Type B pancreatic cell (in vitro differentiated cells): Measurements from ENCODE around the gene RPL31. TPM values are rescaled to one million over a fixed set of nuclear protein-coding genes. Genes with fewer than 3 reads are reported as not detected.

Experiments
- DNase-seq: peaks from one replicate; pipeline ENCODE4 v3.0.0; 2021; ENCODE audit warnings: mixed read lengths; ENCODE audit not compliant: unreplicated experiment; ENCODE audit errors: extremely low spot score
- H3K27ac Mint-ChIP-seq: 2 replicates; pipeline ENCODE4 v1.8.0; 2021; ENCODE audit warnings: mild to moderate bottlenecking, mixed read lengths
- H3K27me3 Mint-ChIP-seq: 2 replicates; pipeline ENCODE4 v1.8.0; 2021; ENCODE audit warnings: mixed read lengths
- H3K36me3 Mint-ChIP-seq: 2 replicates; pipeline ENCODE4 v1.8.0; 2021; ENCODE audit warnings: mixed read lengths
- H3K4me1 Mint-ChIP-seq: one replicate; pipeline ENCODE4 v1.8.0; 2021; ENCODE audit warnings: mixed read lengths; ENCODE audit not compliant: unreplicated experiment
- H3K4me3 Mint-ChIP-seq: 2 replicates; pipeline ENCODE4 v1.8.0; 2021; ENCODE audit warnings: mild to moderate bottlenecking, mixed read lengths
- H3K9me3 Mint-ChIP-seq: 2 replicates; pipeline ENCODE4 v1.8.0; 2021; ENCODE audit warnings: mixed read lengths
- CTCF ChIP-seq: fragments of 200-600 bp; sonication (generic); conservative IDR thresholded peaks from 2 replicates; pipeline ENCODE4 v1.5.0; 2021; ENCODE audit warnings: antibody characterized with exemption, mild to moderate bottlenecking
- total RNA-seq: library from RNA; stranded (reverse); gene quantifications from 2 replicates; pipeline ENCODE4 v1.2.1, GENCODE V29; 2021; ENCODE audit warnings: low replicate concordance

RPL31 gene
- total RNA-seq, 1 donor from 2014 or later = 1,718 TPM

- TF ChIP-seq CTCF = no peak
- no peaks in the 10 kb centered on the region for H3K9me3 Mint-ChIP-seq
- H3K36me3 Mint-ChIP-seq = peaks cover 37% of the 10 kb centered on the region
- no peak overlapping the region for H3K27ac Mint-ChIP-seq
- no peaks in the 10 kb centered on the region for H3K27me3 Mint-ChIP-seq
- no peak for DNase-seq
- H3K4me1 Mint-ChIP-seq = peaks cover 11% of the 10 kb centered on the region
- no peak overlapping the region for H3K4me3 Mint-ChIP-seq
Measured at GRCh38 chr2:101011152-101011551, 9.1 kb downstream of the RPL31 start.

- no peaks in the 10 kb centered on the region for H3K27me3 Mint-ChIP-seq
- DNase-seq = no peak
- peaks cover 9% of the 10 kb centered on the region for H3K4me1 Mint-ChIP-seq
- H3K4me3 Mint-ChIP-seq = no peak overlapping the region
- peak overlapping the region; percentile 32 for H3K27ac Mint-ChIP-seq
- TF ChIP-seq CTCF = no peak
- H3K36me3 Mint-ChIP-seq = peaks cover 34% of the 10 kb centered on the region
- no peaks in the 10 kb centered on the region for H3K9me3 Mint-ChIP-seq
Measured at GRCh38 chr2:101012054-101012705, 10.1 kb downstream of the RPL31 start.

- Mint-ChIP-seq H3K9me3 (no peaks in the 10 kb centered on the region), H3K27ac (peak overlapping the region; percentile 32), H3K4me1 (peaks cover 9% of the 10 kb centered on the region), H3K27me3 (no peaks in the 10 kb centered on the region), H3K36me3 (peaks cover 32% of the 10 kb centered on the region), H3K4me3 (no peak overlapping the region)
- no peak for DNase-seq
- TF ChIP-seq CTCF = peak; percentile 90
Measured at GRCh38 chr2:101012706-101013181, 10.7 kb downstream of the RPL31 start.

GRCh38 chr2:101014264-101014857, 12.3 kb downstream of the RPL31 start:
- no peak for DNase-seq
- Mint-ChIP-seq H3K27me3 (no peaks in the 10 kb centered on the region), H3K36me3 (peaks cover 35% of the 10 kb centered on the region)

GRCh38 chr2:101017371-101017770, 15.3 kb downstream of the RPL31 start:
- no peak overlapping the region for H3K4me3 Mint-ChIP-seq
- H3K36me3 Mint-ChIP-seq = peaks cover 40% of the 10 kb centered on the region

More at GRCh38 chr2:101014264-101014857, 12.3 kb downstream of the RPL31 start:
- H3K9me3 Mint-ChIP-seq = no peaks in the 10 kb centered on the region
- H3K27ac Mint-ChIP-seq = no peak overlapping the region
- H3K4me1 Mint-ChIP-seq = peaks cover 9% of the 10 kb centered on the region
- H3K4me3 Mint-ChIP-seq = no peak overlapping the region
- no peak for TF ChIP-seq CTCF

More at GRCh38 chr2:101017371-101017770, 15.3 kb downstream of the RPL31 start:
- H3K27ac Mint-ChIP-seq = no peak overlapping the region
- no peaks in the 10 kb centered on the region for H3K27me3 Mint-ChIP-seq
- H3K4me1 Mint-ChIP-seq = peaks cover 6% of the 10 kb centered on the region
- no peak for DNase-seq
- H3K9me3 Mint-ChIP-seq = no peaks in the 10 kb centered on the region
- TF ChIP-seq CTCF = no peak
